Islet of Langerhans (tissue), 1 donor: Measurements from ENCODE around the gene GSTP1.

Source experiments
- FAIRE-seq: peaks from one replicate; lab custom pipeline; 2011; peaks lifted over from hg19 to GRCh38; lab: Jason Lieb, UNC

GSTP1 gene

GRCh38 chr11:67630228-67630942 lies 46.8 kb downstream of the GSTP1 start:
- no peak for FAIRE-seq

- FAIRE-seq, result no peak
Measured at GRCh38 chr11:67630943-67631331, 47.3 kb downstream of the GSTP1 start.

- FAIRE-seq, result no peak
Measured at GRCh38 chr11:67631411-67631810, 47.8 kb downstream of the GSTP1 start.

- no peak for FAIRE-seq
Measured at GRCh38 chr11:67631853-67632174, 48.2 kb downstream of the GSTP1 start.

GRCh38 chr11:67632175-67632981 lies 48.8 kb downstream of the GSTP1 start:
- no peak for FAIRE-seq

GRCh38 chr11:67632982-67633755 lies 49.6 kb downstream of the GSTP1 start:
- no peak for FAIRE-seq

GRCh38 chr11:67633758-67634365 lies 50.2 kb downstream of the GSTP1 start:
- FAIRE-seq, result no peak

- FAIRE-seq, result no peak
Measured at GRCh38 chr11:67634366-67635230, 51.0 kb downstream of the GSTP1 start.

- FAIRE-seq, result no peak
Measured at GRCh38 chr11:67635231-67635521, 51.6 kb downstream of the GSTP1 start.
